ENCODE data around the gene NR2C2AP.

GRCh38 chr19:19224150-19224851 lies 21.1 kb upstream of the NR2C2AP start:
- TF ChIP-seq, protein P1, sequence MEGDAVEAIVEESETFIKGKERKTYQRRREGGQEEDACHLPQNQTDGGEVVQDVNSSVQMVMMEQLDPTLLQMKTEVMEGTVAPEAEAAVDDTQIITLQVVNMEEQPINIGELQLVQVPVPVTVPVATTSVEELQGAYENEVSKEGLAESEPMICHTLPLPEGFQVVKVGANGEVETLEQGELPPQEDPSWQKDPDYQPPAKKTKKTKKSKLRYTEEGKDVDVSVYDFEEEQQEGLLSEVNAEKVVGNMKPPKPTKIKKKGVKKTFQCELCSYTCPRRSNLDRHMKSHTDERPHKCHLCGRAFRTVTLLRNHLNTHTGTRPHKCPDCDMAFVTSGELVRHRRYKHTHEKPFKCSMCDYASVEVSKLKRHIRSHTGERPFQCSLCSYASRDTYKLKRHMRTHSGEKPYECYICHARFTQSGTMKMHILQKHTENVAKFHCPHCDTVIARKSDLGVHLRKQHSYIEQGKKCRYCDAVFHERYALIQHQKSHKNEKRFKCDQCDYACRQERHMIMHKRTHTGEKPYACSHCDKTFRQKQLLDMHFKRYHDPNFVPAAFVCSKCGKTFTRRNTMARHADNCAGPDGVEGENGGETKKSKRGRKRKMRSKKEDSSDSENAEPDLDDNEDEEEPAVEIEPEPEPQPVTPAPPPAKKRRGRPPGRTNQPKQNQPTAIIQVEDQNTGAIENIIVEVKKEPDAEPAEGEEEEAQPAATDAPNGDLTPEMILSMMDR (IDR thresholded peaks at IDR 0.05), result no peak
- TF ChIP-seq TCF7L2 (IDR thresholded peaks at IDR 0.05; ENCODE audit: low read depth, low read length) (no peak), POLR2AphosphoS5 (IDR thresholded peaks at IDR 0.05; ENCODE audit: low read depth, low read length) (no peak), REST (IDR thresholded peaks at IDR 0.05; ENCODE audit: insufficient read depth in 1 of 2, low read depth in 2 of 2, low read length in 1 of 2) (no peak)
